IMR-90 (cell line): Measurements from ENCODE around the gene ZRANB3. TPM values are rescaled to one million over a fixed set of nuclear protein-coding genes. Genes with fewer than 3 reads are reported as not detected.
"Not testable (repeated sequence)": the region's sequence is repeated elsewhere in the genome, so short reads cannot be mapped to it uniquely, and the experiment has no call there.

Experiments used
- ATAC-seq: fragments of 200-7000 bp; cut with Tn5 transposase; 2 replicates; pipeline ENCODE4 v1.9.1; 2020; ENCODE audit warnings: low read depth, mild to moderate bottlenecking, moderate library complexity
- BruUV-seq: library from RNA; stranded (reverse); fragments of 400-500 nt; replicated peaks from 2 replicates; lab custom pipeline; 2021; lab: Mats Ljungman, UMichigan
- CTCF ChIA-PET: fragments of 300-600 bp; formaldehyde crosslinking; extraction: SDS; loops from one replicate; lab custom pipeline; 2021; ENCODE audit warnings: antibody characterized with exemption; lab: Yijun Ruan, JAX
- POLR2A ChIA-PET: fragments of 300-600 bp; sonication (Branson Sonifier 250); formaldehyde crosslinking; loops from one replicate; lab custom pipeline; 2022; ENCODE audit warnings: antibody characterized with exemption; ENCODE audit not compliant: unreplicated experiment; lab: Charles Lee
- DNase-seq: peaks from one replicate; pipeline ENCODE4 v3.0.0; 2013
- H2AFZ ChIP-seq: replicated peaks from 2 replicates; pipeline ENCODE3; 2013; ENCODE audit warnings: low read length, mild to moderate bottlenecking; ENCODE audit not compliant: poor library complexity
- H2AK5ac ChIP-seq: 2 replicates; pipeline ENCODE4 v1.6.1; 2013; ENCODE audit warnings: low read depth, low read length, inconsistent platforms
- H2AK9ac ChIP-seq: replicated peaks from 2 replicates; pipeline ENCODE3; 2013; ENCODE audit warnings: mild to moderate bottlenecking, low read depth, low read length, moderate library complexity; ENCODE audit not compliant: poor library complexity
- H2BK120ac ChIP-seq: 2 replicates; pipeline ENCODE4 v1.6.1; 2013; ENCODE audit warnings: low read depth, low read length, inconsistent platforms
- H2BK15ac ChIP-seq: 3 replicates; pipeline ENCODE4 v1.6.1; 2013; ENCODE audit warnings: low read depth, low read length, inconsistent platforms
- H2BK20ac ChIP-seq: 2 replicates; pipeline ENCODE4 v1.6.1; 2013; ENCODE audit warnings: low read depth, mild to moderate bottlenecking, inconsistent platforms, low read length, moderate library complexity
- H2BK5ac ChIP-seq: 2 replicates; pipeline ENCODE4 v1.6.1; 2013; ENCODE audit warnings: mild to moderate bottlenecking, low read depth, low read length, inconsistent platforms; ENCODE audit not compliant: poor library complexity, severe bottlenecking
- H3K14ac ChIP-seq: replicated peaks from 2 replicates; pipeline ENCODE4 v1.6.1; 2013; ENCODE audit warnings: low read depth, low read length, inconsistent platforms
- H3K18ac ChIP-seq: 2 replicates; pipeline ENCODE4 v1.6.1; 2013; ENCODE audit warnings: low read depth, low read length, control low read depth
- H3K23ac ChIP-seq: 2 replicates; pipeline ENCODE4 v1.6.1; 2013; ENCODE audit warnings: low read depth, low read length, inconsistent platforms
- H3K27ac ChIP-seq: 2 replicates; pipeline ENCODE4 v1.5.1; 2013; ENCODE audit warnings: mild to moderate bottlenecking, control low read depth, low read length; ENCODE audit not compliant: insufficient read depth
- H3K27me3 ChIP-seq: 2 replicates; pipeline ENCODE4 v1.6.1; 2013; ENCODE audit warnings: low read length; ENCODE audit not compliant: control insufficient read depth, insufficient read depth
- H3K36me3 ChIP-seq: 2 replicates; pipeline ENCODE4 v1.6.1; 2013; ENCODE audit warnings: low read length, mixed read lengths; ENCODE audit not compliant: control insufficient read depth, insufficient read depth
- H3K4ac ChIP-seq: 2 replicates; pipeline ENCODE4 v1.6.1; 2013; ENCODE audit warnings: low read depth, low read length, inconsistent platforms
- H3K4me1 ChIP-seq: 2 replicates; pipeline ENCODE4 v1.6.1; 2013; ENCODE audit warnings: low read length, mixed read lengths; ENCODE audit not compliant: control insufficient read depth, insufficient read depth
- H3K4me2 ChIP-seq: 2 replicates; pipeline ENCODE4 v1.6.1; 2013; ENCODE audit warnings: low read depth, mild to moderate bottlenecking, control low read depth, low read length, moderate library complexity
- H3K4me3 ChIP-seq: 2 replicates; pipeline ENCODE4 v1.5.1; 2013; ENCODE audit warnings: low read depth, mild to moderate bottlenecking, control low read depth, low read length, moderate library complexity; ENCODE audit not compliant: insufficient read depth
- H3K56ac ChIP-seq: 2 replicates; pipeline ENCODE4 v1.6.1; 2013; ENCODE audit warnings: low read length, inconsistent platforms; ENCODE audit not compliant: insufficient read depth; ENCODE audit errors: extremely low read depth
- H3K79me1 ChIP-seq, 2 experiments: 2 replicates each; pipeline ENCODE4 v1.6.1; 2013; ENCODE audit warnings: low read length in 2 of 2, inconsistent platforms in 1 of 2, low read depth in 1 of 2
- H3K9ac ChIP-seq: 2 replicates; pipeline ENCODE4 v1.6.1; 2013; ENCODE audit warnings: low read depth, low read length, control low read depth
- H3K9me1 ChIP-seq: 2 replicates; pipeline ENCODE4 v1.6.1; 2013; ENCODE audit warnings: low read length, inconsistent platforms; ENCODE audit not compliant: insufficient read depth
- H3K9me3 ChIP-seq: 2 replicates; pipeline ENCODE4 v1.6.1; 2013; ENCODE audit warnings: low read length; ENCODE audit not compliant: control insufficient read depth, insufficient read depth
- H4K20me1 ChIP-seq: 2 replicates; pipeline ENCODE4 v1.6.1; 2013; ENCODE audit warnings: low read length, inconsistent platforms; ENCODE audit not compliant: insufficient read depth
- H4K5ac ChIP-seq: 2 replicates; pipeline ENCODE4 v1.6.1; 2013; ENCODE audit warnings: mild to moderate bottlenecking, low read depth, low read length, control low read depth
- H4K8ac ChIP-seq, 2 experiments: 2 replicates each; pipeline ENCODE4 v1.6.1; 2013; ENCODE audit warnings: low read depth in 2 of 2, low read length in 2 of 2, control low read depth in 1 of 2, inconsistent platforms in 1 of 2
- H4K91ac ChIP-seq: 2 replicates; pipeline ENCODE4 v1.6.1; 2013; ENCODE audit warnings: low read depth, low read length, inconsistent platforms; ENCODE audit not compliant: insufficient read depth
- WGBS, 2 experiments: methylation state at CpG; one replicate each; pipeline versions ENCODE4 v1.1.5 to v1.1.7; 2013; ENCODE audit warnings: missing lambda C conversion rate in 2 of 2; ENCODE audit not compliant: insufficient read length in 1 of 2; ENCODE audit errors: extremely low coverage in 2 of 2; 5-methylcytosine and 5-hydroxymethylcytosine counted together
- dilution Hi-C: fragments of 300-500 bp; cut with HindIII; formaldehyde crosslinking; loops from one replicate; pipeline ENCODE4 v1.14.3; 2018; ENCODE audit warnings: low sequenced_read_pairs; ENCODE audit not compliant: unreplicated experiment
- in situ Hi-C: fragments of 300-500 bp; cut with MboI; formaldehyde crosslinking; loops from 3 replicates; pipeline ENCODE4 v1.14.3; 2019; ENCODE audit warnings: low sequenced_read_pairs, inconsistent platforms, mixed read lengths
- intact Hi-C: fragments of 100-400 bp; cut with micrococcal nuclease; formaldehyde crosslinking; loops from 2 replicates; pipeline ENCODE4 v1.10.0; 2022
- microRNA-seq, 2 experiments: library from miRNA; stranded (forward) in 1 of 2; unstranded in 1 of 2; fragments of 10-50 nt in 1 of 2; fragments of <30 nt in 1 of 2; gene quantifications in 1 of 2; microRNA quantifications in 1 of 2; one replicate each; pipeline versions ENCODE3 to v1.1.0; 2013 to 2020; ENCODE audit not compliant: insufficient read depth in 1 of 2, insufficient read length in 1 of 2, unreplicated experiment in 1 of 2
- polyA plus RNA-seq, 3 experiments: library from polyadenylated mRNA; depleted of rRNA; stranded (reverse); fragments of >200 nt; gene quantifications; 2 replicates each; pipeline ENCODE4 v1.2.3, GENCODE V29; 2012; ENCODE audit warnings: low replicate concordance in 1 of 3
- small RNA-seq, 5 experiments: library from RNA; depleted of rRNA; stranded (forward); fragments of <200 nt; gene quantifications; one replicate each; pipeline ENCODE3, GENCODE V24; 2012
- total RNA-seq: library from RNA; depleted of rRNA; stranded (reverse); fragments of >200 nt; gene quantifications from 2 replicates; pipeline ENCODE4 v1.2.3, GENCODE V29; 2012; rRNA removed

ZRANB3 gene
- total and polyA plus RNA-seq, 2 of the 4 experiments (the other 2 are of a cell fraction) = 3.4 to 9.3 TPM

DNA sequence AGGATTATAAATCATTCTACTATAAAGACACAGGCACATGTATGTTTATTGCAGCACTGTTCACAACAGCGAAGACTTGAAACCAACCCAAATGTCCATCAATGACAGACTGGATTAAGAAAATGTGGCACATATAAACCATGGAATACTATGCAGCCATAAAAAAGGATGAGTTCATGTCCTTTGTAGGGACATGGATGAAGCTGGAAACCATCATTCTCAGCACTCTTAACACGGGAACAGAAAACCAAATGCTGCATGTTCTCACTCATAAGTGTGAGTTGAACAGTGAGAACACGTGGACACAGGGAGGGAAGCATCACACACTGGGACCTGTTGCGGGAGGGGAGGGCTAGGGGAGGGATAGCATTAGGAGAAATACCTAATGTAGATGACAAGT lies 441.4 kb downstream of the ZRANB3 start:
- H3K79me1 ChIP-seq = peaks cover 18 to 49% of the 10 kb centered on the region in 2 experiments
- H3K27ac ChIP-seq, H3K4ac ChIP-seq, H3K4me3 ChIP-seq, H3K9me3 ChIP-seq, H2BK5ac ChIP-seq, H3K56ac ChIP-seq, H3K9ac ChIP-seq, intact Hi-C loops, in situ Hi-C loops, H3K14ac ChIP-seq, CTCF ChIA-PET, H2AFZ ChIP-seq, DNase-seq, H3K4me1 ChIP-seq, H3K36me3 ChIP-seq, H3K23ac ChIP-seq, H2BK20ac ChIP-seq, H3K27me3 ChIP-seq, H4K91ac ChIP-seq, H2BK15ac ChIP-seq, H3K4me2 ChIP-seq, H2AK5ac ChIP-seq, H2BK120ac ChIP-seq, BruUV-seq, H4K20me1 ChIP-seq, H3K18ac ChIP-seq, ATAC-seq, H3K9me1 ChIP-seq, H2AK9ac ChIP-seq, POLR2A ChIA-PET, H4K5ac ChIP-seq, H4K8ac ChIP-seq, dilution Hi-C loops: not testable (repeated sequence)
- WGBS, 2 experiments = 100% methylated on average over 2 of the region's 4 CpGs; no CpG with 5 or more reads in 1 of the 2 experiments

Small RNA genes lying within 50 kb of the gene (microRNA-seq; reads per million reads assigned to microRNA genes)
- gene SNORA40B (ENCODE audit: insufficient read depth, insufficient read length) = not detected

Small RNA genes lying within 50 kb of the gene (small RNA-seq; reads per million reads assigned to genes)
- gene SNORA40B = 0 to 0.11 (median 0) reads per million in 5 experiments

Other genes starting within 250 kb of the ZRANB3 start
- 5.9 and 7.8 TPM in 2 replicates for gene R3HDM1, start 266 bp upstream of the ZRANB3 start, total RNA-seq
- 38.0 and 38.1 TPM in 2 replicates for gene R3HDM1, start 266 bp upstream of the ZRANB3 start, polyA plus RNA-seq (2012; rRNA removed)
- gene UBXN4, start 210.6 kb upstream of the ZRANB3 start, total RNA-seq = 49.1 and 64.7 TPM in 2 replicates
- gene UBXN4, start 210.6 kb upstream of the ZRANB3 start, polyA plus RNA-seq (2012; rRNA removed) = 39.1 and 48.1 TPM in 2 replicates